CD4-positive, CD25-positive, alpha-beta regulatory T cell (primary cell): ENCODE measurements around the gene CRHR1. TPM values are rescaled to one million over a fixed set of nuclear protein-coding genes. Genes with fewer than 3 reads are reported as not detected.
A peak's percentile ranks its signal among the peaks of the same experiment; 100 is the strongest.

Experiments used
- ATAC-seq, 2 donors: fragments of 150-1000 bp; cut with Tn5 transposase; one replicate each; pipeline ENCODE4 v1.10.0; 2021; ENCODE audit warnings: low read depth in 2 of 2, moderate number of reproducible peaks in 2 of 2, moderate library complexity in 1 of 2
- DNase-seq, 3 donors: peaks; one replicate each; pipeline versions ENCODE4 v3.0.0 to v3.0.0-alpha.2; 2012 to 2022; ENCODE audit warnings: mixed read lengths in 1 of 3
- H3K27ac ChIP-seq: one replicate; pipeline ENCODE4 v1.7.0; 2013; ENCODE audit warnings: mild to moderate bottlenecking, low read length; ENCODE audit not compliant: insufficient read depth, poor library complexity, severe bottlenecking
- H3K27me3 ChIP-seq: one replicate; pipeline ENCODE4 v1.7.0; 2013; ENCODE audit warnings: low read length; ENCODE audit not compliant: control insufficient read depth, insufficient read depth
- H3K36me3 ChIP-seq: one replicate; pipeline ENCODE4 v1.7.0; 2013; ENCODE audit warnings: mild to moderate bottlenecking, low read length, moderate library complexity; ENCODE audit not compliant: control insufficient read depth, insufficient read depth
- H3K4me1 ChIP-seq: 2 replicates; pipeline ENCODE4 v1.7.0; 2013; ENCODE audit warnings: mild to moderate bottlenecking, low read length; ENCODE audit not compliant: insufficient read depth, control insufficient read depth, poor library complexity, severe bottlenecking
- H3K4me3 ChIP-seq: one replicate; pipeline ENCODE4 v1.7.0; 2013; ENCODE audit warnings: low read depth, mild to moderate bottlenecking, low read length, moderate library complexity
- H3K9me3 ChIP-seq, 2 experiments: 1 replicate in 1 of 2; 2 replicates in 1 of 2; pipeline ENCODE4 v1.7.0; 2013; ENCODE audit warnings: low read length in 2 of 2, mild to moderate bottlenecking in 1 of 2, moderate library complexity in 1 of 2; ENCODE audit not compliant: control insufficient read depth in 2 of 2
- H3K27ac Mint-ChIP-seq, 3 donors: one replicate each; pipeline ENCODE4 v1.8.0; 2020 to 2022; ENCODE audit warnings: mild to moderate bottlenecking in 3 of 3, mixed read lengths in 3 of 3, moderate library complexity in 2 of 3
- H3K27me3 Mint-ChIP-seq: one replicate; pipeline ENCODE4 v1.8.0; 2022; ENCODE audit warnings: mild to moderate bottlenecking, mixed read lengths
- H3K36me3 Mint-ChIP-seq: one replicate; pipeline ENCODE4 v1.8.0; 2020; ENCODE audit warnings: mixed read lengths
- H3K4me1 Mint-ChIP-seq, 4 donors: one replicate each; pipeline ENCODE4 v1.8.0; 2020 to 2022; ENCODE audit warnings: mixed read lengths in 4 of 4, mild to moderate bottlenecking in 1 of 4
- H3K4me3 Mint-ChIP-seq, 4 donors: one replicate each; pipeline ENCODE4 v1.8.0; 2020 to 2022; ENCODE audit warnings: mild to moderate bottlenecking in 4 of 4, mixed read lengths in 4 of 4, moderate library complexity in 3 of 4
- H3K9me3 Mint-ChIP-seq, 7 donors: one replicate each; pipeline ENCODE4 v1.8.0; 2020 to 2022; ENCODE audit warnings: mixed read lengths in 7 of 7, mild to moderate bottlenecking in 3 of 7, moderate library complexity in 2 of 7
- polyA plus RNA-seq, 4 donors: library from polyadenylated mRNA; unstranded; fragments of 300-500 nt; fragmentation: Illumina TruSeq; gene quantifications; one replicate each; pipeline ENCODE4 v1.2.3, GENCODE V29; 2021
- total RNA-seq: library from RNA; stranded (reverse); gene quantifications from one replicate; pipeline ENCODE4 v1.2.3, GENCODE V29; 2022

The CRHR1 gene
- total and polyA plus RNA-seq, 5 donors from 2014 or later, result not detected

DNA sequence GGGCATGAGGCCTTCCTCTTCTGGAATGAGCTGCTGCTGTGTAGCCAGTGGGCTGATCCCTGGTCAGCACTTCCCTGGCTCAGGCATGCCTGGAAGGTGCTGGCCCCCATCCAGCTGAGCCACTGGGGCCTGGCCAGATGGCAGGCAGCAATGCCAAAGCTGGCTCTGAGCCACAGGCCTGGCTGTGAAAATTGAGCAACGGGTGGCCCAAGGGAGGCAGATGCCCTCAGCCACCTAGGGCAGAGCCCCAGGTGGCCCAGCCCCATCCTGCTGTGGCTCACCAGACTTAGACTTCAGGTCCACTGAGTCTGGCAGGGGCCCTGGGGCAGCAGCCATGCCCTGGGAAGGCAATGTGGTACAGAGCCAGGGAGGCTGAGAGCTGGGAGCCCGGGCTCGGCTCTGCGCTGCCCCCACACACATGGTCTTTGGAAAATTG lies 8.5 kb upstream of the CRHR1 start:
- peaks cover 51% of the 10 kb centered on the region for H3K27me3 Mint-ChIP-seq
- no peak for ATAC-seq

GRCh38 chr17:45776896-45777295 lies 7.2 kb upstream of the CRHR1 start:
- Mint-ChIP-seq H3K27ac (no peak overlapping the region), H3K4me3 (no peak overlapping the region), H3K36me3 (no peaks in the 10 kb centered on the region), H3K4me1 (peaks cover 0 to 2% (median 0%) of the 10 kb centered on the region in 4 donors), H3K27me3 (peaks cover 59% of the 10 kb centered on the region), H3K9me3 (peaks cover 0 to 3% (median 0%) of the 10 kb centered on the region in 7 donors)
- H3K4me3 ChIP-seq, result no peak overlapping the region
- ATAC-seq (no peak), DNase-seq (no peak)
- H3K27me3 ChIP-seq, result peaks cover 9% of the 10 kb centered on the region
- H3K27ac ChIP-seq, result no peak overlapping the region
- no peaks in the 10 kb centered on the region for H3K4me1 ChIP-seq
- H3K9me3 ChIP-seq, result no peaks in the 10 kb centered on the region
- H3K36me3 ChIP-seq, result no peaks in the 10 kb centered on the region

More for the DNA sequence above, 8.5 kb upstream of the CRHR1 start:
- H3K27ac Mint-ChIP-seq, result no peak overlapping the region
- no peak overlapping the region for H3K4me3 Mint-ChIP-seq
- Histone ChIP-seq H3K27ac (no peak overlapping the region), H3K4me1 (no peaks in the 10 kb centered on the region), H3K36me3 (no peaks in the 10 kb centered on the region), H3K9me3 (no peaks in the 10 kb centered on the region), H3K27me3 (peaks cover 2% of the 10 kb centered on the region), H3K4me3 (no peak overlapping the region)
- H3K4me1 Mint-ChIP-seq, result peaks cover 0 to 2% (median 0%) of the 10 kb centered on the region in 4 donors
- no peak for DNase-seq
- H3K36me3 Mint-ChIP-seq, result no peaks in the 10 kb centered on the region
- H3K9me3 Mint-ChIP-seq, result peaks cover 0 to 3% (median 0%) of the 10 kb centered on the region in 7 donors

DNA sequence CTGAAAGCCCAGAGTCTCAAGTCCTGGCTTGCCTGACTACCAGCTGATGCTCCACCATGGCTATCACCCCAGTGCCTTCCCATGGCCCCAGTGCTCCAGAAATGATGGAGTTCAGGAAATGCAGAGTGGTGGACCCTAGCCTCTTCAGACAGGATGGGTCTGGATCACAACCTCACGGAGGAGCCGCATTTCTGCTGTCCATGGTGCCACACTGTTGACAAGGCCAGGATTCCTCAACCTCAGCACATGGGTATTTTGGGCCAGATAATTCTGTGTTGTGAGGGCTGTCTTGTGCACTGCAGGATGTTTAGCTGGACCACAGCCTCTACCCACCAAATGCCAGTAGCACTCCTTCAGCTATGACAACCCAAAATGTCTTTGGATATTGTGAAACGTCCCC lies 6.7 kb upstream of the CRHR1 start:
- H3K36me3 ChIP-seq, result no peaks in the 10 kb centered on the region
- peaks cover 9% of the 10 kb centered on the region for H3K27me3 ChIP-seq
- H3K4me3 ChIP-seq, result no peak overlapping the region
- Mint-ChIP-seq H3K27ac (no peak overlapping the region), H3K36me3 (no peaks in the 10 kb centered on the region), H3K9me3 (peaks cover 0 to 3% (median 0%) of the 10 kb centered on the region in 7 donors), H3K4me1 (peaks cover 0 to 5% (median 0%) of the 10 kb centered on the region in 4 donors), H3K4me3 (no peak overlapping the region), H3K27me3 (peaks cover 64% of the 10 kb centered on the region)
- H3K4me1 ChIP-seq, result no peaks in the 10 kb centered on the region
- no peaks in the 10 kb centered on the region for H3K9me3 ChIP-seq
- ATAC-seq, result no peak
- no peak overlapping the region for H3K27ac ChIP-seq
- no peak for DNase-seq

GRCh38 chr17:45780921-45781320 lies 3.2 kb upstream of the CRHR1 start:
- peaks cover 82% of the 10 kb centered on the region for H3K27me3 Mint-ChIP-seq
- Histone ChIP-seq H3K27ac (no peak overlapping the region), H3K27me3 (peaks cover 14% of the 10 kb centered on the region), H3K4me3 (no peak overlapping the region), H3K4me1 (peaks cover 19% of the 10 kb centered on the region), H3K36me3 (no peaks in the 10 kb centered on the region), H3K9me3 (no peaks in the 10 kb centered on the region)
- no peak for ATAC-seq
- no peak overlapping the region for H3K4me3 Mint-ChIP-seq
- H3K36me3 Mint-ChIP-seq, result no peaks in the 10 kb centered on the region
- peaks cover 0 to 18% (median 0%) of the 10 kb centered on the region in 4 donors for H3K4me1 Mint-ChIP-seq
- peaks cover 0 to 2% (median 0%) of the 10 kb centered on the region in 7 donors for H3K9me3 Mint-ChIP-seq
- DNase-seq, result no peak
- H3K27ac Mint-ChIP-seq, result peak overlapping the region in 1 of 3 donors; percentile 85

DNA sequence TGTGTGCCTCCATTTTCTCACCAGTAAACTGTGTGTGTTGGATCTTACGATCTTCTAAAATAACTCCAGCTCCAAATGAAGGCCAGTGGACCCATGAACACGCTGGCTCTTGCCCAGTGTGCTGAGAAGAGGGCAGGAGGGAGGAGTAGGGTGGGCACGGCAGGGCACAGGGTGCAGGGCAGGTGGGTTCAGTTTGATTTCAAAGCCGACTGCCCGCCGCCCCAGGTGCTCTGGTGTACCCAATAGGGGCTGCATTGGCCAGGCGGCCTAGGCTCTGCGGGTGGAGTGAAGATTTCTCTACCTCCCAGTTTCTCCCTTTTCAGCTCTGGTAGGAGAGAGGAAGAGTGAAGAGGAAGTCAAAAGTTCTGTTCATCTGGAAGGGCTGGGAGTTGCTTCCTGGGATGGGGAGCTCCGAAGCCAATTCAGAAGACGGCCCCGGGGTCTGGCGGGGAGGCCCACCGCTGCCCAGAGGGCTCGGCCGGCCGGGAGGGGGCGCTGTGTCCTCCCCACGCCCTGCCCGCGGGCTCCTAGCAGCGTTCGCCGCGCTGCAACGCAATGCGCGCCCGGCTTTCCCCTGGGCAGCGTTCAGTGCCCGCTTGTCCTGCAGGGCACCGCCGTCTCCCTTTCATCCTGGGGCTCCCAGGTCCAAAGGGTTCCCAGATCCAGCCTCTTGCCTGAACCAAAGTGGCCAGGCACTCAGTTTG lies 1.1 kb upstream of the CRHR1 start:
- Mint-ChIP-seq H3K4me1 (peaks cover 0 to 18% (median under 1%) of the 10 kb centered on the region in 4 donors), H3K27ac (peak overlapping the region in 1 of 3 donors; percentile 91), H3K27me3 (peaks cover 85% of the 10 kb centered on the region), H3K4me3 (peak overlapping the region in 3 of 4 donors; percentile 38 to 78 (median 76)), H3K36me3 (no peaks in the 10 kb centered on the region), H3K9me3 (peaks cover 0 to 6% (median 0%) of the 10 kb centered on the region in 7 donors)
- no peaks in the 10 kb centered on the region for H3K36me3 ChIP-seq
- H3K27me3 ChIP-seq, result peaks cover 21% of the 10 kb centered on the region
- no peaks in the 10 kb centered on the region for H3K9me3 ChIP-seq
- peaks cover 19% of the 10 kb centered on the region for H3K4me1 ChIP-seq
- DNase-seq, result peak in 1 of 3 donors; percentile 13
- H3K4me3 ChIP-seq, result no peak overlapping the region
- no peak overlapping the region for H3K27ac ChIP-seq
- ATAC-seq, result no peak

DNA sequence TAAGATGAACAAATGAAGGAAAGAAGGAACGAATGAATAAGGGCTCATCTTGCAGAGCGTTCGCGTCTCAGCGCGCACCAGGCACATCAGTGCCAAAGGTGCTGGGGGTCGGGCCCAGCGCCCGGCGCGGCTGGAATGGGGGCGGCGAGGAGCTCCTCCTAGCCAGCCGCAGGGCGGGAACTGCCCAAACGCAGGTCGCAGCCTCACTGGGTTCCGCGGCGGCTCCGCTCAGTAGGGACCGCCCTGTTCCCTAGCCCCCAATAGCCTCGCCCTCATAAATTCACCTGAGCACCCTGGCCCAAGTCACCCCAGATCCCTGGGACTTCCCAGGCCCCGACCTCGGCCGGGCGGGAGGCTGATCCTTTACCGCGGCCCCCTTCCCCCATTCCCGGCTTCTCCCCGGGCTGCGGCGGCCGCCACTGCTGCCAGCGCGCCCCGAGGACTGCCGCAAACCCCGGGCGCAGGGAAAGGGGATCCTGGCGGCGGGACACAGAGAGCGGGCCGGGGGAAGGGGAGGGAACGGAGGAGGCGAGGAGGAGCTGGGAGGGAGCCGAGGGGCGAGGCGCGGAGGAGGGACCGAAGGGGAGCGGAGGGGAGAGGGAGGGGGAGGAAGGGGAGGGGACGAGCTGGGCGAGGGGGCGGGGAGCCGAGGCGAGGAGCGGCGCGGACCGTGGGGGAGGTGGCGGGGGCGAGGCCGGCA lies 377 bp upstream of the CRHR1 start:
- no peak overlapping the region for H3K27ac Mint-ChIP-seq
- ATAC-seq, result no peak
- H3K4me1 Mint-ChIP-seq, result peaks cover 0 to 18% (median under 1%) of the 10 kb centered on the region in 4 donors
- no peak for DNase-seq
- Histone ChIP-seq H3K27me3 (peaks cover 26% of the 10 kb centered on the region), H3K36me3 (no peaks in the 10 kb centered on the region), H3K27ac (no peak overlapping the region), H3K4me3 (no peak overlapping the region), H3K9me3 (no peaks in the 10 kb centered on the region), H3K4me1 (peaks cover 19% of the 10 kb centered on the region)
- peak overlapping the region in 3 of 4 donors; percentile 74 to 78 (median 76) for H3K4me3 Mint-ChIP-seq
- H3K36me3 Mint-ChIP-seq, result no peaks in the 10 kb centered on the region
- H3K9me3 Mint-ChIP-seq, result peaks cover 0 to 6% (median 0%) of the 10 kb centered on the region in 7 donors
- H3K27me3 Mint-ChIP-seq, result peaks cover 86% of the 10 kb centered on the region

- no peak overlapping the region for H3K27ac Mint-ChIP-seq
- H3K27me3 ChIP-seq, result peaks cover 28% of the 10 kb centered on the region
- peaks cover 0 to 6% (median 0%) of the 10 kb centered on the region in 7 donors for H3K9me3 Mint-ChIP-seq
Measured at GRCh38 chr17:45784741-45785479, 790 bp downstream of the CRHR1 start.

More at GRCh38 chr17:45784741-45785479, 790 bp downstream of the CRHR1 start:
- no peak overlapping the region for H3K4me3 ChIP-seq
- no peaks in the 10 kb centered on the region for H3K36me3 ChIP-seq
- H3K36me3 Mint-ChIP-seq, result no peaks in the 10 kb centered on the region
- DNase-seq (peak in 2 of 3 donors; percentile 27 to 47), ATAC-seq (peak in 1 of 2 donors; percentile 53)
- peak overlapping the region in 3 of 4 donors; percentile 71 to 80 (median 76) for H3K4me3 Mint-ChIP-seq
- H3K27me3 Mint-ChIP-seq, result peaks cover 87% of the 10 kb centered on the region
- peaks cover 0 to 18% (median under 1%) of the 10 kb centered on the region in 4 donors for H3K4me1 Mint-ChIP-seq
- peaks cover 19% of the 10 kb centered on the region for H3K4me1 ChIP-seq
- H3K27ac ChIP-seq, result no peak overlapping the region
- no peaks in the 10 kb centered on the region for H3K9me3 ChIP-seq
